H1 (cell line): ENCODE results near the gene FRMD4A. TPM values are rescaled to one million over a fixed set of nuclear protein-coding genes. Genes with fewer than 3 reads are reported as not detected.

Experiments used
- CTCF ChIA-PET: fragments of 300-600 bp; sonication (Branson Sonifier 250); formaldehyde crosslinking; loops from one replicate; lab custom pipeline; 2021; ENCODE audit not compliant: partially characterized antibody; lab: Charles Lee
- POLR2A ChIA-PET: fragments of 300-600 bp; sonication (Branson Sonifier 250); formaldehyde crosslinking; loops from one replicate; lab custom pipeline; 2021; ENCODE audit warnings: inconsistent platforms; ENCODE audit not compliant: partially characterized antibody; lab: Charles Lee
- DNase-seq, 2 experiments: peaks; one replicate each; pipeline versions ENCODE4 v3.0.0 to v3.0.0-alpha.2; 2010 to 2022; ENCODE audit warnings: low spot score in 2 of 2, low read depth in 1 of 2, mixed read lengths in 1 of 2
- FAIRE-seq: peaks from 2 replicates; lab custom pipeline; 2011; peaks lifted over from hg19 to GRCh38; lab: Jason Lieb, UNC
- H2AFZ ChIP-seq: 2 replicates; pipeline ENCODE4 v1.8.1; 2012; ENCODE audit warnings: low read length, inconsistent platforms
- H2AK5ac ChIP-seq: 2 replicates; pipeline ENCODE4 v1.6.1; 2013; ENCODE audit warnings: low read depth, low read length
- H2BK120ac ChIP-seq: replicated peaks from 2 replicates; pipeline ENCODE3; 2013; ENCODE audit warnings: low read depth, low read length, inconsistent platforms
- H2BK12ac ChIP-seq: 2 replicates; pipeline ENCODE4 v1.6.1; 2013; ENCODE audit warnings: low read depth, low read length
- H2BK15ac ChIP-seq: 2 replicates; pipeline ENCODE4 v1.6.1; 2013; ENCODE audit warnings: low read length
- H2BK20ac ChIP-seq: 2 replicates; pipeline ENCODE4 v1.6.1; 2013; ENCODE audit warnings: low read length
- H2BK5ac ChIP-seq: 2 replicates; pipeline ENCODE4 v1.6.1; 2013; ENCODE audit warnings: low read depth, low read length
- H3K14ac ChIP-seq: 2 replicates; pipeline ENCODE4 v1.6.1; 2013; ENCODE audit warnings: inconsistent platforms; ENCODE audit not compliant: insufficient read length
- H3K18ac ChIP-seq: 2 replicates; pipeline ENCODE4 v1.6.1; 2013; ENCODE audit warnings: low read length; ENCODE audit errors: extremely low read depth
- H3K23ac ChIP-seq: 2 replicates; pipeline ENCODE4 v1.6.1; 2013; ENCODE audit warnings: inconsistent platforms; ENCODE audit not compliant: insufficient read length
- H3K23me2 ChIP-seq: 2 replicates; pipeline ENCODE4 v1.6.1; 2013; ENCODE audit warnings: low read depth, low read length
- H3K27ac ChIP-seq: 2 replicates; pipeline ENCODE4 v1.6.1; 2011; ENCODE audit warnings: low read depth, low read length, inconsistent platforms
- H3K27me3 ChIP-seq, 4 experiments: replicated peaks in 1 of 4; 1 replicate in 1 of 4; 2 replicates in 3 of 4; pipeline versions ENCODE4 v1.6.1 to v1.8.1; 2011 to 2013; ENCODE audit warnings: low read length in 3 of 4, mild to moderate bottlenecking in 3 of 4, inconsistent platforms in 2 of 4, mixed read lengths in 2 of 4, moderate library complexity in 1 of 4; ENCODE audit not compliant: control insufficient read depth in 3 of 4, insufficient read depth in 3 of 4; ENCODE audit errors: extremely low read depth in 1 of 4
- H3K36me3 ChIP-seq, 4 experiments: 2 replicates each; pipeline versions ENCODE4 v1.6.1 to v1.8.1; 2011 to 2013; ENCODE audit warnings: mild to moderate bottlenecking in 4 of 4, low read length in 3 of 4, moderate library complexity in 2 of 4, control low read depth in 1 of 4, inconsistent platforms in 1 of 4; ENCODE audit not compliant: insufficient read depth in 4 of 4, control insufficient read depth in 2 of 4
- H3K4ac ChIP-seq: replicated peaks from 2 replicates; pipeline ENCODE3; 2013; ENCODE audit warnings: low read length, low read depth, mixed read lengths, inconsistent platforms; ENCODE audit not compliant: insufficient read length
- H3K4me1 ChIP-seq, 4 experiments: replicated peaks in 1 of 4; 1 replicate in 1 of 4; 2 replicates in 3 of 4; pipeline versions ENCODE4 v1.6.1 to v1.8.1; 2011 to 2013; ENCODE audit warnings: low read length in 3 of 4, inconsistent platforms in 2 of 4, mixed read lengths in 1 of 4; ENCODE audit not compliant: insufficient read depth in 4 of 4, control insufficient read depth in 3 of 4
- H3K4me2 ChIP-seq, 2 experiments: 2 replicates each; pipeline versions ENCODE4 v1.6.1 to v1.8.1; 2011 to 2013; ENCODE audit warnings: low read depth in 2 of 2, low read length in 2 of 2, control low read depth in 1 of 2, inconsistent platforms in 1 of 2, mild to moderate bottlenecking in 1 of 2; ENCODE audit not compliant: insufficient read depth in 1 of 2
- H3K4me3 ChIP-seq, 4 experiments: fragments of 200-600, 300-600 bp in 1 of 4; sonication (generic), shearing (Covaris generic), sonication (Bioruptor Twin) in 1 of 4; 2 replicates each; pipeline versions ENCODE4 v1.5.1 to v1.8.1; 2011 to 2016; ENCODE audit warnings: low read length in 4 of 4, low read depth in 3 of 4, control low read depth in 2 of 4, inconsistent platforms in 2 of 4, mild to moderate bottlenecking in 2 of 4, mixed read lengths in 1 of 4, moderate library complexity in 1 of 4; ENCODE audit not compliant: insufficient read depth in 2 of 4; ENCODE audit errors: extremely low read depth in 1 of 4
- H3K56ac ChIP-seq: replicated peaks from 2 replicates; pipeline ENCODE3; 2013; ENCODE audit warnings: low read depth, mild to moderate bottlenecking, mixed read lengths, low read length, inconsistent platforms; ENCODE audit not compliant: insufficient read length
- H3K79me1 ChIP-seq: 2 replicates; pipeline ENCODE4 v1.6.1; 2013; ENCODE audit warnings: low read depth, low read length, control low read depth
- H3K79me2 ChIP-seq, 2 experiments: 2 replicates each; pipeline versions ENCODE4 v1.6.1 to v1.8.1; 2012 to 2013; ENCODE audit warnings: low read length in 2 of 2, mild to moderate bottlenecking in 2 of 2, inconsistent platforms in 1 of 2; ENCODE audit not compliant: insufficient read depth in 2 of 2, control insufficient read depth in 1 of 2
- H3K9ac ChIP-seq, 4 experiments: replicated peaks in 1 of 4; 1 replicate in 1 of 4; 2 replicates in 3 of 4; pipeline versions ENCODE4 v1.6.1 to v1.8.1; 2011 to 2013; ENCODE audit warnings: low read depth in 3 of 4, low read length in 3 of 4, control low read depth in 2 of 4, mild to moderate bottlenecking in 2 of 4, moderate library complexity in 2 of 4, inconsistent platforms in 1 of 4; ENCODE audit errors: extremely low read depth in 1 of 4
- H3K9me3 ChIP-seq, 2 experiments: 2 replicates each; pipeline versions ENCODE4 v1.6.1 to v1.8.1; 2012 to 2013; ENCODE audit warnings: mild to moderate bottlenecking in 2 of 2, moderate library complexity in 2 of 2, control low read depth in 1 of 2, inconsistent platforms in 1 of 2, low read depth in 1 of 2, low read length in 1 of 2, mixed read lengths in 1 of 2; ENCODE audit not compliant: insufficient read depth in 2 of 2
- H4K20me1 ChIP-seq, 2 experiments: replicated peaks in 1 of 2; 2 replicates each; pipeline versions ENCODE3 to v1.8.1; 2011 to 2013; ENCODE audit warnings: inconsistent platforms in 2 of 2, low read length in 2 of 2, mild to moderate bottlenecking in 1 of 2; ENCODE audit not compliant: insufficient read depth in 2 of 2, control insufficient read depth in 1 of 2
- H4K5ac ChIP-seq: 2 replicates; pipeline ENCODE4 v1.6.1; 2013; ENCODE audit warnings: low read length, low read depth, mixed read lengths, inconsistent platforms; ENCODE audit not compliant: insufficient read length
- H4K8ac ChIP-seq: 2 replicates; pipeline ENCODE4 v1.8.0; 2013; ENCODE audit warnings: mild to moderate bottlenecking, moderate library complexity, low read length, inconsistent platforms; ENCODE audit not compliant: insufficient read depth; ENCODE audit errors: extremely low read depth
- H4K91ac ChIP-seq: replicated peaks from 2 replicates; pipeline ENCODE3; 2013; ENCODE audit warnings: low read length, mixed read lengths, inconsistent platforms; ENCODE audit not compliant: insufficient read length
- BRCA1 ChIP-seq: IDR thresholded peaks from 2 replicates; pipeline ENCODE4 v1.6.1; 2012; ENCODE audit warnings: low read depth, low read length, improper control_type of control experiment
- CEBPB ChIP-seq: IDR thresholded peaks from 2 replicates; pipeline ENCODE4 v1.6.1; 2012; ENCODE audit warnings: low read depth, low read length
- CREB1 ChIP-seq: IDR thresholded peaks from 2 replicates; pipeline ENCODE4 v1.6.1; 2012; ENCODE audit warnings: inconsistent platforms
- EGR1 ChIP-seq: IDR thresholded peaks from 2 replicates; pipeline ENCODE4 v1.6.1; 2011; ENCODE audit warnings: low read depth, low read length, borderline replicate concordance
- FOSL1 ChIP-seq: IDR thresholded peaks from 2 replicates; pipeline ENCODE4 v1.6.1; 2011; ENCODE audit warnings: mild to moderate bottlenecking, low read depth, low read length, moderate library complexity; ENCODE audit not compliant: insufficient read depth
- MAFK ChIP-seq: IDR thresholded peaks from 2 replicates; pipeline ENCODE4 v1.6.1; 2012; ENCODE audit warnings: low read depth, mild to moderate bottlenecking, improper control_type of control experiment, low read length
- NRF1 ChIP-seq: IDR thresholded peaks from 2 replicates; pipeline ENCODE4 v1.6.1; 2011; ENCODE audit warnings: mild to moderate bottlenecking, low read depth, low read length, improper control_type of control experiment
- SP1 ChIP-seq: IDR thresholded peaks from 2 replicates; pipeline ENCODE4 v1.6.1; 2011; ENCODE audit warnings: low read depth, low read length
- SP4 ChIP-seq: IDR thresholded peaks from 2 replicates; pipeline ENCODE4 v1.6.1; 2012; ENCODE audit warnings: low read length, inconsistent platforms
- WGBS, 2 experiments: shearing (Covaris generic) in 1 of 2; methylation state at CpG; one replicate each; pipeline versions ENCODE4 v1.1.6 to v1.1.7; 2013 to 2015; ENCODE audit warnings: low lambda C conversion rate in 2 of 2, mixed read lengths in 2 of 2, inconsistent platforms in 1 of 2, low coverage in 1 of 2, missing lambda C conversion rate in 1 of 2; ENCODE audit not compliant: insufficient replicate concordance in 2 of 2, insufficient coverage in 1 of 2, insufficient read length in 1 of 2; ENCODE audit errors: extremely low coverage in 1 of 2, missing lambda C conversion rate in 1 of 2; 5-methylcytosine and 5-hydroxymethylcytosine counted together
- polyA plus RNA-seq, 7 experiments: library from polyadenylated mRNA; depleted of rRNA in 3 of 7; stranded (reverse) in 5 of 7; unstranded in 2 of 7; fragments of >200 nt in 5 of 7; fragments of 200-250 nt in 2 of 7; gene quantifications; 1 replicate in 5 of 7; 2 replicates in 1 of 7; 4 replicates in 1 of 7; pipeline versions ENCODE4 v1.2.1 to v1.2.3, GENCODE V29; 2011 to 2013; ENCODE audit warnings: missing spikeins in 2 of 7, mixed read lengths in 2 of 7
- total RNA-seq: library from RNA; stranded (reverse); fragmentation: NEBNext Ultra II Directional; extraction: Animal tissue kit (Norgen Biotek cat#: 25700); gene quantifications from 2 replicates; pipeline ENCODE4 v1.2.1, GENCODE V29; 2021
- TF ChIP-seq, protein P1 (sequence below): IDR thresholded peaks from 2 replicates; pipeline ENCODE4 v1.6.1; 2011; ENCODE audit warnings: low read depth, mild to moderate bottlenecking, low read length; ENCODE audit not compliant: insufficient read depth
- TF ChIP-seq, protein P2 (sequence below): IDR thresholded peaks from 2 replicates; pipeline ENCODE4 v1.6.1; 2012; ENCODE audit warnings: low read length, inconsistent platforms
- TF ChIP-seq, protein P3 (sequence below): IDR thresholded peaks from 2 replicates; pipeline ENCODE4 v1.6.1; 2011; ENCODE audit warnings: low read length, improper control_type of control experiment

Gene FRMD4A
- total and polyA plus RNA-seq, 2 of the 8 experiments (the other 6 are each of a cell fraction or from before 2014, with no cell fraction given), result 38.6 to 39.6 TPM

DNA sequence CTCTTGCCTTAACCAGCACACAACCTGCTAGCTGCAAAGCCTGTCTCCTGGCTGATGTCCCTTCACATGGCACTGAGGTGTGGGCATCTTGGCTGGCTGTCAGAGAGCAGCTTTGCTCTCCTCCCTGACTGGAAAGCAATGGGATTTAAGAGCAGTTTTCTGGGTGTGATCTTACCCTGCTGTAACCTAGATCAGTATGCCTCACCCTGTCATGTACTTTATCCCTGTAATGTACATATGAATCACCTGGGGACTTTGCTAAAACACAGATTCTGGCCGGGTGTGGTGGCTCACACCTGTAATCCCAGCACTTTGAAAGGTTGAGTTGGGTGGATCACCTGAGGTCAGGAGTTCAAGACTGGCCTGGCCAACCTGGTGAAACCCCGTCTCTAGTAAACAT, 209.9 kb downstream of the FRMD4A start:
- no peak overlapping the region for H4K8ac ChIP-seq
- no peaks in the 10 kb centered on the region for H3K23me2 ChIP-seq
- H4K20me1 ChIP-seq, result no peaks in the 10 kb centered on the region
- no peak overlapping the region for H2BK5ac ChIP-seq
- H4K5ac ChIP-seq, result no peak overlapping the region
- no peak overlapping the region for H3K4me3 ChIP-seq
- WGBS, 2 experiments, result 72% methylated on average over 2 of the region's 2 CpGs; no CpG with 5 or more reads in 1 of the 2 experiments
- DNase-seq (no peak), FAIRE-seq (no peak)
- no peak overlapping the region for H2BK120ac ChIP-seq
- no peak overlapping the region for H3K9ac ChIP-seq
- H3K27me3 ChIP-seq, result no peaks in the 10 kb centered on the region
- no peaks in the 10 kb centered on the region for H3K9me3 ChIP-seq
- H3K79me2 ChIP-seq, result no peaks in the 10 kb centered on the region
- H3K4me2 ChIP-seq, result no peak overlapping the region
- no peak overlapping the region for H2AFZ ChIP-seq
- no peak overlapping the region for H2BK12ac ChIP-seq
- peaks cover 0 to 3% (median 0%) of the 10 kb centered on the region in 4 experiments; a peak in 1 of 7 replicates for H3K4me1 ChIP-seq
- no peak overlapping the region for H3K4ac ChIP-seq
- no peak overlapping the region for H3K14ac ChIP-seq
- ChIA-PET CTCF (no interaction called here), POLR2A (interaction anchor here (0.6 kb wide), 1 partner anchor 42 kb away, joined by 3 read pairs; no protein-coding TSS in a partner anchor)
- no peak overlapping the region for H3K27ac ChIP-seq
- H3K56ac ChIP-seq, result no peak overlapping the region
- H3K18ac ChIP-seq, result no peak overlapping the region
- H3K36me3 ChIP-seq, result no peaks in the 10 kb centered on the region
- no peak overlapping the region for H2AK5ac ChIP-seq
- no peak overlapping the region for H3K23ac ChIP-seq
- H2BK15ac ChIP-seq, result no peak overlapping the region
- no peak overlapping the region for H4K91ac ChIP-seq
- no peaks in the 10 kb centered on the region for H3K79me1 ChIP-seq
- H2BK20ac ChIP-seq, result no peak overlapping the region
- TF ChIP-seq CREB1 (no peak), SP1 (no peak), BRCA1 (no peak), MAFK (no peak), FOSL1 (no peak), EGR1 (no peak), SP4 (no peak), CEBPB (no peak), NRF1 (no peak)
- TF ChIP-seq, protein P1, sequence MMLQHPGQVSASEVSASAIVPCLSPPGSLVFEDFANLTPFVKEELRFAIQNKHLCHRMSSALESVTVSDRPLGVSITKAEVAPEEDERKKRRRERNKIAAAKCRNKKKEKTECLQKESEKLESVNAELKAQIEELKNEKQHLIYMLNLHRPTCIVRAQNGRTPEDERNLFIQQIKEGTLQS, result no peak
- TF ChIP-seq, protein P2, sequence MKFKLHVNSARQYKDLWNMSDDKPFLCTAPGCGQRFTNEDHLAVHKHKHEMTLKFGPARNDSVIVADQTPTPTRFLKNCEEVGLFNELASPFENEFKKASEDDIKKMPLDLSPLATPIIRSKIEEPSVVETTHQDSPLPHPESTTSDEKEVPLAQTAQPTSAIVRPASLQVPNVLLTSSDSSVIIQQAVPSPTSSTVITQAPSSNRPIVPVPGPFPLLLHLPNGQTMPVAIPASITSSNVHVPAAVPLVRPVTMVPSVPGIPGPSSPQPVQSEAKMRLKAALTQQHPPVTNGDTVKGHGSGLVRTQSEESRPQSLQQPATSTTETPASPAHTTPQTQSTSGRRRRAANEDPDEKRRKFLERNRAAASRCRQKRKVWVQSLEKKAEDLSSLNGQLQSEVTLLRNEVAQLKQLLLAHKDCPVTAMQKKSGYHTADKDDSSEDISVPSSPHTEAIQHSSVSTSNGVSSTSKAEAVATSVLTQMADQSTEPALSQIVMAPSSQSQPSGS, result no peak
- TF ChIP-seq, protein P3, sequence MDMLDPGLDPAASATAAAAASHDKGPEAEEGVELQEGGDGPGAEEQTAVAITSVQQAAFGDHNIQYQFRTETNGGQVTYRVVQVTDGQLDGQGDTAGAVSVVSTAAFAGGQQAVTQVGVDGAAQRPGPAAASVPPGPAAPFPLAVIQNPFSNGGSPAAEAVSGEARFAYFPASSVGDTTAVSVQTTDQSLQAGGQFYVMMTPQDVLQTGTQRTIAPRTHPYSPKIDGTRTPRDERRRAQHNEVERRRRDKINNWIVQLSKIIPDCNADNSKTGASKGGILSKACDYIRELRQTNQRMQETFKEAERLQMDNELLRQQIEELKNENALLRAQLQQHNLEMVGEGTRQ, result no peak
